HEK293T (cell line): Measurements from ENCODE around the gene RBFOX2.

Experiments used
- FOXA1 ChIP-seq: fragments of 450-650 bp; IDR thresholded peaks from 2 replicates; pipeline ENCODE4 v1.6.1; 2016; ENCODE audit warnings: mild to moderate bottlenecking
- FOXM1 ChIP-seq: fragments of 450-650 bp; IDR thresholded peaks from 2 replicates; pipeline ENCODE4 v1.6.1; 2017; ENCODE audit warnings: mild to moderate bottlenecking, borderline replicate concordance
- HDGF ChIP-seq: fragments of 450-650 bp; IDR thresholded peaks from 2 replicates; pipeline ENCODE4 v1.6.1; 2017; ENCODE audit warnings: antibody characterized with exemption, borderline replicate concordance
- NFRKB ChIP-seq: fragments of 450-650 bp; IDR thresholded peaks from 2 replicates; pipeline ENCODE4 v1.6.1; 2016; ENCODE audit warnings: mild to moderate bottlenecking, moderate library complexity
- SP1 ChIP-seq: fragments of 450-650 bp; IDR thresholded peaks from 2 replicates; pipeline ENCODE4 v1.6.1; 2017
- SUZ12 ChIP-seq: fragments of 450-650 bp; IDR thresholded peaks from 2 replicates; pipeline ENCODE4 v1.6.1; 2016; ENCODE audit warnings: mild to moderate bottlenecking

DNA sequence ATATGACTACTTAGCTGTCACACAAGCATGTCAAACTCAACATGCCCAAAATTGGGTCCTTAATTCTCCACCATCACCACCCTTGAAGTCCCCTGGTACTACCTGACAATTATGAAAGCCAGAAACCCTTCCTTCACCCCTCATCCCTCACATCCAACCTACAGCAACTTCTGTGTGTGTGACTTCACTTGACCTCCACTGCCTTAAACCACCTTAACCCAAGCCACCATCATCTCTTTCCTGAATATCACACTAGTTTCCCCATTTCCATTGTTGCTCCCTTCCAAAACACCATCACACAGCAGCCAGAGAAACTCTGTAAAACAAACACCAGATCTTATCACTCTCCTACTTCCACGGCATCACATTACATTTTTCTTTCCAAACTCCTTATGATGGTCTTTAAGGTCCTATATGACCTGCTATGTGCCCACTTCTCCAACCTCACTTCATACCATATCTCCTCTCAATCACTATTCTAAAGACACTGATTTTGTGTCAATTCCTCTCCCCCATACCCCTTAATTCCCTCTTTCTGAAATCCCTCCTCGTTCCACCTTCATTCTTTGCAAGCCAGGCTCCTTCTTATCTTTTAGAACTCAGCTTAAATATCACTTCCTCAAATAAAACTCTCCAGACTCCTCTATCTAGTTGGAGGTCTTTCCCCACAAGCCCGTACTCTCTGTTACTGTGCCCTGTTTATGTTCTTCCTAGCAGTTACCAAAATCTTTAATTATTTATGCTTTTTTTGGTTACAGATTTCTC is 124.9 kb downstream of the RBFOX2 start:
- TF ChIP-seq HDGF (no peak), SUZ12 (no peak), FOXM1 (no peak), NFRKB (no peak), FOXA1 (no peak), SP1 (no peak)
